ENCODE measurements around the gene POP5. TPM values are rescaled to one million over a fixed set of nuclear protein-coding genes. Genes with fewer than 3 reads are reported as not detected.
A peak's percentile ranks its signal among the peaks of the same experiment; 100 is the strongest.
"Not testable (repeated sequence)": the region's sequence is repeated elsewhere in the genome, so short reads cannot be mapped to it uniquely, and the experiment has no call there.

The POP5 gene
- total and polyA plus RNA-seq, 8 donors = 37.9 to 52.6 (median 49.6) TPM

- H3K9me3 ChIP-seq = no peaks in the 10 kb centered on the region
- no peak overlapping the region for H3K27ac ChIP-seq
- intact Hi-C loops (cut with DNase I) = no loop called here
- H3K4me1 ChIP-seq = no peaks in the 10 kb centered on the region
- ATAC-seq (no peak), DNase-seq (no peak)
- H3K36me3 ChIP-seq = no peaks in the 10 kb centered on the region
- no peaks in the 10 kb centered on the region for H3K27me3 ChIP-seq
- TF ChIP-seq CTCF (IDR thresholded peaks at IDR 0.05) = no peak
- no peak overlapping the region for H3K4me3 ChIP-seq
These were observed 29.4 kb upstream of the POP5 start for GRCh38 chr12:120610560-120610959.

GRCh38 chr12:120602416-120602815 is 21.2 kb upstream of the POP5 start:
- H3K36me3 ChIP-seq; intact Hi-C loops (cut with DNase I): not testable (repeated sequence)

GRCh38 chr12:120599672-120600552 is 18.7 kb upstream of the POP5 start:
- Histone ChIP-seq H3K36me3 (no peaks in the 10 kb centered on the region), H3K9me3 (no peaks in the 10 kb centered on the region), H3K4me1 (peaks cover 0 to 19% of the 10 kb centered on the region in 2 donors), H3K27ac (no peak overlapping the region), H3K4me3 (no peak overlapping the region), H3K27me3 (peaks cover 0 to 47% of the 10 kb centered on the region in 2 donors)
- ATAC-seq (no peak), DNase-seq (no peak)
- TF ChIP-seq CTCF (IDR thresholded peaks at IDR 0.05) = no peak
- intact Hi-C loops (cut with DNase I) = no loop called here

More at GRCh38 chr12:120602416-120602815, 21.2 kb upstream of the POP5 start:
- H3K4me3 ChIP-seq, H3K9me3 ChIP-seq: not testable (repeated sequence)
- DNase-seq (peak in 2 of 4 donors; percentile 38 to 84), ATAC-seq (peak; percentile 53)
- H3K27me3 ChIP-seq = peaks cover 0 to 39% of the 10 kb centered on the region in 2 donors
- peak overlapping the region in 1 of 2 donors; percentile 58 for H3K27ac ChIP-seq
- peaks cover 0 to 19% of the 10 kb centered on the region in 2 donors for H3K4me1 ChIP-seq

GRCh38 chr12:120598674-120599463 is 17.7 kb upstream of the POP5 start:
- intact Hi-C loops (cut with DNase I) = no loop called here
- no peaks in the 10 kb centered on the region for H3K36me3 ChIP-seq
- DNase-seq = peak in 1 of 4 donors; percentile 51
- H3K9me3 ChIP-seq = no peaks in the 10 kb centered on the region
- no peak overlapping the region for H3K27ac ChIP-seq
- H3K4me1 ChIP-seq = peaks cover 0 to 19% of the 10 kb centered on the region in 2 donors
- no peak for TF ChIP-seq CTCF (IDR thresholded peaks at IDR 0.05)
- H3K4me3 ChIP-seq = no peak overlapping the region
- peaks cover 0 to 47% of the 10 kb centered on the region in 2 donors for H3K27me3 ChIP-seq
- peak; percentile 91 for ATAC-seq

GRCh38 chr12:120597861-120598260 is 16.7 kb upstream of the POP5 start:
- no peaks in the 10 kb centered on the region for H3K9me3 ChIP-seq
- ATAC-seq = no peak
- no peak overlapping the region for H3K27ac ChIP-seq
- peaks cover 0 to 47% of the 10 kb centered on the region in 2 donors for H3K27me3 ChIP-seq
- peaks cover 0 to 19% of the 10 kb centered on the region in 2 donors for H3K4me1 ChIP-seq
- no peak for DNase-seq
- H3K36me3 ChIP-seq = no peaks in the 10 kb centered on the region
- H3K4me3 ChIP-seq = no peak overlapping the region
- intact Hi-C loops (cut with DNase I) = no loop called here
- TF ChIP-seq CTCF (IDR thresholded peaks at IDR 0.05) = no peak

Data from left lung (tissue), 10 donors.